Gastrocnemius medialis (tissue), 4 donors: ENCODE measurements around the gene C11orf21. TPM values are rescaled to one million over a fixed set of nuclear protein-coding genes. Genes with fewer than 3 reads are reported as not detected.

Experiments used
- ATAC-seq, 2 donors: fragments of 150-250 bp; one replicate each; pipeline ENCODE4 v1.9.1; 2016
- DNase-seq, 2 donors: peaks; one replicate each; pipeline ENCODE4 v3.0.0-alpha.2; 2019
- H3K27ac ChIP-seq, 4 donors: fragments of 200-600 bp; sonication (generic); 1 replicate in 1 of 4; 2 replicates in 3 of 4; pipeline ENCODE4 v1.5.1; 2016 to 2018; ENCODE audit warnings: mild to moderate bottlenecking in 2 of 4, moderate library complexity in 1 of 4
- H3K27me3 ChIP-seq, 3 donors: fragments of 200-600 bp; sonication (generic) in 2 of 3; 1 replicate in 1 of 3; 2 replicates in 2 of 3; pipeline versions ENCODE4 v1.5.1 to v1.6.0; 2016 to 2019; ENCODE audit warnings: mild to moderate bottlenecking in 1 of 3, moderate library complexity in 1 of 3
- H3K36me3 ChIP-seq, 2 donors: fragments of 200-600 bp; sonication (generic) in 1 of 2; one replicate each; pipeline ENCODE4 v1.5.1; 2017 to 2018
- H3K4me1 ChIP-seq, 2 donors: fragments of 200-600 bp; sonication (generic) in 1 of 2; one replicate each; pipeline ENCODE4 v1.5.1; 2016 to 2017; ENCODE audit warnings: mild to moderate bottlenecking in 2 of 2
- H3K4me3 ChIP-seq, 4 donors: fragments of 200-600 bp; sonication (generic) in 3 of 4; 1 replicate in 1 of 4; 2 replicates in 3 of 4; pipeline ENCODE4 v1.5.1; 2016 to 2019; ENCODE audit warnings: mild to moderate bottlenecking in 2 of 4
- H3K9me3 ChIP-seq, 3 donors: fragments of 200-600 bp; sonication (generic) in 2 of 3; 1 replicate in 1 of 3; 2 replicates in 2 of 3; pipeline ENCODE4 v1.5.1; 2016 to 2019
- CTCF ChIP-seq, 5 experiments: fragments of 450-650 bp in 3 of 5; fragments of 200-600 bp in 2 of 5; sonication (generic) in 2 of 5; IDR thresholded peaks in 4 of 5; conservative IDR thresholded peaks in 1 of 5; 1 replicate in 4 of 5; 2 replicates in 1 of 5; pipeline ENCODE4 v1.5.1; 2016 to 2019; ENCODE audit warnings: antibody characterized with exemption in 5 of 5, mild to moderate bottlenecking in 3 of 5, moderate library complexity in 3 of 5
- POLR2A ChIP-seq, 2 donors: fragments of 450-650 bp; IDR thresholded peaks; one replicate each; pipeline ENCODE4 v1.6.1; 2017; ENCODE audit warnings: antibody characterized with exemption in 2 of 2, mild to moderate bottlenecking in 2 of 2, moderate library complexity in 2 of 2
- in situ Hi-C, 4 donors: fragments of 200-750 bp; cut with MboI; loops; one replicate each; pipeline versions ENCODE4 v1.15.0 to v1.8.0; 2017; ENCODE audit warnings: low sequenced_read_pairs in 4 of 4
- intact Hi-C: fragments of 100-400 bp; cut with DNase I; formaldehyde crosslinking; loops from one replicate; pipeline ENCODE4 v1.15.1; 2023; ENCODE audit warnings: low total_unique reads
- total RNA-seq, 4 donors: library from RNA; depleted of rRNA; stranded (reverse); fragments of >200 nt; gene quantifications; one replicate each; pipeline versions ENCODE4 v1.1.0 to v1.2.3, GENCODE V29; 2016

Gene C11orf21
- total RNA-seq, 4 donors from 2014 or later: 0.10 TPM; not detected in 3

- H3K27me3 ChIP-seq: peaks cover 0 to 7% (median under 1%) of the 10 kb centered on the region in 3 donors
- H3K4me3 ChIP-seq: no peak overlapping the region
- no peak for DNase-seq
- TF ChIP-seq CTCF (IDR thresholded peaks at IDR 0.05 in 4 of 5, conservative IDR thresholded peaks at IDR 0.05 in 1 of 5) (no peak), POLR2A (IDR thresholded peaks at IDR 0.05) (no peak)
- no peaks in the 10 kb centered on the region for H3K9me3 ChIP-seq
- intact Hi-C loops (no loop called here), in situ Hi-C loops (no loop called here)
- no peaks in the 10 kb centered on the region for H3K36me3 ChIP-seq
- no peaks in the 10 kb centered on the region for H3K4me1 ChIP-seq
- H3K27ac ChIP-seq: no peak overlapping the region
- no peak for ATAC-seq
These were observed 23.7 kb downstream of the C11orf21 start for GRCh38 chr11:2277933-2278523.

- Histone ChIP-seq H3K4me1 (no peaks in the 10 kb centered on the region), H3K27ac (no peak overlapping the region), H3K36me3 (no peaks in the 10 kb centered on the region), H3K4me3 (no peak overlapping the region), H3K27me3 (peaks cover 4 to 11% (median 9%) of the 10 kb centered on the region in 3 donors), H3K9me3 (no peaks in the 10 kb centered on the region)
- in situ Hi-C loops (no loop called here), intact Hi-C loops (no loop called here)
- ATAC-seq (no peak), DNase-seq (no peak)
- TF ChIP-seq POLR2A (IDR thresholded peaks at IDR 0.05) (no peak), CTCF (IDR thresholded peaks at IDR 0.05 in 4 of 5, conservative IDR thresholded peaks at IDR 0.05 in 1 of 5) (no peak)
These were observed 24.7 kb downstream of the C11orf21 start for GRCh38 chr11:2277008-2277346.

GRCh38 chr11:2276280-2277007 is 25.3 kb downstream of the C11orf21 start:
- intact Hi-C loops (no loop called here), in situ Hi-C loops (no loop called here)
- H3K9me3 ChIP-seq: no peaks in the 10 kb centered on the region
- no peaks in the 10 kb centered on the region for H3K4me1 ChIP-seq
- no peak overlapping the region for H3K4me3 ChIP-seq
- ATAC-seq (no peak), DNase-seq (peak in 1 of 2 donors; percentile 6)
- peaks cover 9 to 16% (median 15%) of the 10 kb centered on the region in 3 donors for H3K27me3 ChIP-seq
- H3K27ac ChIP-seq: no peak overlapping the region
- TF ChIP-seq CTCF (IDR thresholded peaks at IDR 0.05 in 4 of 5, conservative IDR thresholded peaks at IDR 0.05 in 1 of 5) (no peak), POLR2A (IDR thresholded peaks at IDR 0.05) (no peak)
- no peaks in the 10 kb centered on the region for H3K36me3 ChIP-seq

- Histone ChIP-seq H3K4me1 (no peaks in the 10 kb centered on the region), H3K9me3 (no peaks in the 10 kb centered on the region), H3K27ac (no peak overlapping the region), H3K27me3 (peaks cover 16 to 25% (median 23%) of the 10 kb centered on the region in 3 donors), H3K36me3 (no peaks in the 10 kb centered on the region), H3K4me3 (no peak overlapping the region)
- in situ Hi-C loops: no loop called here
- ATAC-seq: no peak
- TF ChIP-seq CTCF (IDR thresholded peaks at IDR 0.05 in 4 of 5, conservative IDR thresholded peaks at IDR 0.05 in 1 of 5) (no peak), POLR2A (IDR thresholded peaks at IDR 0.05) (no peak)
- DNase-seq: no peak
- intact Hi-C loops: no loop called here
These were observed 26.1 kb downstream of the C11orf21 start for GRCh38 chr11:2275334-2276279.
